Central memory CD4-positive, alpha-beta T cell (primary cell): ENCODE results near the gene HDHD3.
"Not testable (repeated sequence)": the region's sequence is repeated elsewhere in the genome, so short reads cannot be mapped to it uniquely, and the experiment has no call there.

Experiments
- DNase-seq: peaks from one replicate; pipeline ENCODE4 v3.0.0; 2022
- total RNA-seq, 3 experiments: gene quantifications; one replicate each; lab custom pipeline; 2026; lab: John Stamatoyannopoulos, UW

HDHD3 gene
- 5.4 to 11.8 (median 11.0) reads per million in 3 experiments for total RNA-seq

DNA sequence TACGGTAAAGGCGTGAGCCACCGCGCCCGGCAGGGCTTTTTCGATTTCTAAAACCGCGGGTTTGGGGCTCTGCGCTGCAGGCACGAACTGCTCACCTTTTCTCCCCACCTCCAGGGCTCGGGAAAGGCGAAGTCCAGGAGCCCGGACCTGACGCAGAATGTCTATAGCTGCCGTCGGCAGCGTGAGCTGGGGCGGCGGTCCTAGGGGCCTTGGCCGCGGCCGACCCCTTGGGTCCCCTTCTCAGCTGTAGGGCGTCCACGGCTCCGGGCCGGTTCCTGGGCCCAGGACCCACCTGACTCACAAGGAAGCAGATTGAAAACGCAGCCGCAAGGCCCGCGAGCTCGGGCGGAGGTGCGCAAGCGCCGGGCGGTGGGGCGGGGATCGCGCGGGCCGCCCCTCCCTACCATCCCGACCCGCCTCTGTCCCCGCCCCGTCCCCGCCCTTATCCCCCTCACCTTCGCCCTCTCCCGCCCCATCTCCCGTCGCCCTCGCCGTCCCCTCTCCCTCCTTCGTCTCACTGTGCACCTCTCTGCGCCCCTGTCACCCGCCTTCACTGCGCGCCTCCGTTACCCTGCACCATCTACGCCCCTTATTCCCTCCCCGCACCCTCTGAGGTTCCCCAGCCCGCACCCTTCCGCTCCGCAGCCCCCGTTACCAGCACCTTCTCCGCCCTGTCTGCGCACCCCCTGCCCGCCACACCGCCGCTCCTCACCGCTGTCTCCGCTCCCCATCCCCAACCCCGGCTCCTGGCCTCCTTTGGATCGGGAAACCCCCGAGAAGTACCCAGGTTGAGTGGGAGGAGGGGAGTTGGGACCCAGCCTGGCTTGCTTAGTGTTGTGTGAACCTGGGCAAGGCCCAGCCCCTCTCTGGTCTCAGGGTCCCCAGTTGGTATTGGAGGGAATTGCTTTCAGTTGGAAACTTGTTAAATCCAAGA is at the start of gene HDHD3:
HDHD3 (minus strand) TSS at position 353 of the 934 bp plus-strand sequence. CDS start 2,632 bp downstream, outside the sequence.
- DNase-seq: peak; percentile 82

- DNase-seq: no peak
Observed at GRCh38 chr9:113425072-113425471, 48.3 kb upstream of the HDHD3 start.

DNA sequence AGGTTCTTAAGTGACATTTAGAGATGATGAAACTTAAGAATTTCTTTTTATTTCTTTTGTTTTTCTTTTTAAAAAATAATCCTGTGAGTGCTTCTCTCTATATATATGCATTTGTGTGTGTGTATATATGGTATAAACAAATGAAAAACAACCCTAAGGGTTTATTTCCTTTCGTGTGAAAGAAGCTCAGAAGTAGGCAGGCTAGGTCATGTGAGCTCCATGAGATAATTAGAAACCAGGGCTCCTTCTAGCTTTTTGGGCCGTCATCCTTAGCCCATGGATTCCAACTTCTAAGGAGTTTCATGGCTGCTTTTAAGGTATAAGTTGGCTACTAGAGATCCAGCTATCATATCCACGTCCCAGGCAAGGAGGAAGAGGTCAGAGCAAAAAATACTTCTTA is 44.9 kb upstream of the HDHD3 start:
- no peak for DNase-seq

GRCh38 chr9:113417370-113417769 is 40.6 kb upstream of the HDHD3 start:
- DNase-seq: no peak

- DNase-seq: no peak
Observed at GRCh38 chr9:113416149-113416721, 39.4 kb upstream of the HDHD3 start.

DNA sequence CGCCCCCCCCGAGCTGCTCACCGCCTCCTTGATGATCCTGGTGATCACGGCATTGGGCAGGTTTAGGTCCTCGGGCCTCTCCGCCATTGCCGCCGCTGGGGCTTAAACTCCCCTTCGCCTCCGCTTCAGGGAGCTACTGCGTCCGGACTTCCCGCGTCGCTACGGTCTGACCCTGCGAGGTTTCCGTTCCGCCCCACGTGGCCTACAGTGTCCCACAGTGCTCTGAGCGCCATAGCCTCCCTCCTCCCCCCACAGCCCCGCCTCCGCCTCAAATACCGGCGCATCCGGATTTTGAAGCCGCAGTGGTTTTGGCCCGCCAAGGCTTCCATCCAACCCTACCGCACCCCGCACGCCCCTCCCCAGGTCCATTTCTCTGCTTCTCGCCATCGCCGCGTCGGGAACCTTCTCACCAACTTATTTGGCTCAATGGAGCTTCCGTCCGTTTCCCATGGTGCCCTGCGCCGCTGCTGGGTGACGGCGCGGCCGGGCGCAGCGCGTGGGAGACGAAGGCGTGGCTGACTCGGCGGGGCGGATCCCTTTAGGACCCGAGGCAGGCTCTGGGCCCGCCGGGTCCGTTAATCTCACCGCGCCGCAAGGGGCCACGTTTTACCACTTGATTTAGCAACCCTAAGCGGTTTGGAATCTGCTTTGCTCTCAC is 33.5 kb upstream of the HDHD3 start, which contains the start of the genes C9orf43 and POLE3:
C9orf43 (plus strand) TSS at position 541 of the 658 bp plus-strand sequence. CDS start 2,747 bp downstream, outside the sequence.
POLE3 (minus strand) TSS at position 469 of the 658 bp plus-strand sequence; CDS start at position 87, 382 bp downstream.
- peak; percentile 94 for DNase-seq

DNA sequence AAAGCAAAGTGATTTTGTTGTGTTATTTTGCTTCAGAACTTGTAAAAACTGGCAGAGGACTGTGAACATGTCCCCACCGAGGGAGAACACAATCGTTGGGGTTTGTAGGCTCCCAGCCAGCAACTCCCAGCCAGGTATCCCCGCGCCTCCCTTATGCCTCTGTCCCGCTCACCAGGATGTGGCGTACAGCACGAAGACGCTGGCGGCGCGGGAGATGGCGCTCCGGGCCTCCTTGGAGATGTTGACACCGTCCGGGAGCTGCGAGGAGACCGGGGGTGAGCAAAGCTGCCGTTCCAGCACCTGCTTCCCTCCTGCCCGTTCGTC is 33.1 kb upstream of the HDHD3 start:
- no peak for DNase-seq

DNA sequence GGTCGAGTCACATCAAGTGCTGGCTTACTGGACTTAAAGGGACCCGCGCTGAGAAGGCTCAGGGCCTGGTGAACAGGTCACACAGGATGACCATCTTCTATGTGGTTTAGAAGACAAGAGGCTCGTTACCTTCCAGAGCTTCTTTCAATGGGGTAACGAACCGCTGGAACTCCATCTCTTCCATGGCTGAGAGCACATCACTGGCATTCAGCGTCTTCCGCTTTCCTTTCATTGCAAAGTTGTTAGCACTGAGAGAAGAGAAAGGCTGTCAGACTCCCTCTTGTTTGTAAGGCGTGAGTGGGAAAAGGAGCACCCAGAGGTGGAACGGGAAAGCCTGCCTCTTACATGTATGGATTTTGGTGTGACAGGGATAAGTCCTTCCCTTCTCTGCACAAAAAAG is 32.7 kb upstream of the HDHD3 start:
- DNase-seq: no peak

- peak; percentile 56 for DNase-seq
Observed at GRCh38 chr9:113406873-113407511, 30.2 kb upstream of the HDHD3 start.

GRCh38 chr9:113406353-113406752 is 29.6 kb upstream of the HDHD3 start:
- DNase-seq: not testable (repeated sequence)

DNA sequence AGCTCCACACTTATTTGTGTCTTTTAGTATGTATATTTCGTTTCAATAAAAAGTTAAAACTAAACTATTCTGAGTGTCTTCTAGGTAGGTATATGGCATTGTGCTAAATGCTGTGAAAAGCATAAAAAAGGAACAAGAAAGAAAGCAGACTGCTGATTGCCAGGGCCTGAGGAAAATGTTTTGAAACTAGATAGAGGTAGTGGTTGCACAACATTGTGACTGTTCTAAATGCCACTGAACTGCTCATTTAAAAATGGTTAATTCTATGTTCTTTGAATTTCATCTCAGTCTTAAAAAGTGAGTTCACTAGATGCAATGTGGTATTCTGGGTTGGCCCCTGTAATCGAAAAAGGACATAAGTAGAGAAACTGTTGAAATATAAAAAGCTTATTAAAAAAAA is 26.9 kb upstream of the HDHD3 start:
- no peak for DNase-seq

- peak; percentile 99 for DNase-seq
Observed at GRCh38 chr9:113401027-113401792, 24.4 kb upstream of the HDHD3 start, which contains the start of gene ALAD. Gene ALAD (minus strand): TSS chr9:113401284. CDS start chr9:113393559, 7,725 bp downstream.

DNA sequence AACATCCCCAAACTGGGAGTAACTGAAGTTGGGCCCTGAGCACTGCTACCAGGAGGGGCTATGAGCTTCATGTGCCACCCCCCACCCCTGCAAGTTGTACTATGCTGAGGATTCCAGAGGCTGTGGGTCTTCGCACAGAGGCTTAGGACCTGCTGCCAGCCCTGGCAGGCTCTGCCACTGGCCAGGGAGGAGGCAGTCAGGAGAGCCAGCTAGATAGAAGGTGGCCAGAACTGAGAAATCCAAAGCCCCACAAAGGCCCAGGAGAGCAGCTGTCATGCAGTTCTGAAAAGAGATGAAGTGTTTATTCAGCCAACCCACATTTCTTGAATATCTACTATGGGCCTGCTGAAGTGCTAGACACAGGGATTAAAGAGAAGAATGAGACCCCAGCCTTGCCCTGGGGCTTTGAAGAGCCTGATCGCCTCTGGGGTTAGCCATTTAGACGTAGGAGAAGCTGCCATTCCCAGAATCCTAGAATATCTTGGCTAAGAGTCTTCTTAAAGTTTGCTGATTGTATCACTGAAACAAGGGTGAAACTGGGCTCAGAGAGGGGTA is 22.9 kb upstream of the HDHD3 start:
- DNase-seq: no peak

DNA sequence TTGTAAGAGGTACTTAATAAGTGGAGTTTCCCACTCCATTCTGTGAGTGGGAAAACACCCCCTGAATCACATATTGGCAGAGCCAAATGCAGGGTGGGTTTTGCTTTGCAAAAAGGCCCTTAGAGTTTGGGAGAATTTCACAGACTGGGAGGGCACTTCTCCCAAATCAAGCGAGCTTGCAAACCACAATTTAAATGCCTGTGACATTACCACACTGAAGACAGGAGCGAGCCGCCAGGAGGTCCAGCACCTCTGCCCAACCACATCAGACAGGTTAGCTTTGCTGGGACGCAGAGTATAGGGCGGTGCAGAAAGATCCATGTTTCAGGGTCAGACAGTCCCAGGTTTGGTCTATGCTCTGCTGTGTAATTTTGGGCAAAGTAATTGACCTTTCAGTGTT is 22.0 kb upstream of the HDHD3 start:
- DNase-seq: no peak

DNA sequence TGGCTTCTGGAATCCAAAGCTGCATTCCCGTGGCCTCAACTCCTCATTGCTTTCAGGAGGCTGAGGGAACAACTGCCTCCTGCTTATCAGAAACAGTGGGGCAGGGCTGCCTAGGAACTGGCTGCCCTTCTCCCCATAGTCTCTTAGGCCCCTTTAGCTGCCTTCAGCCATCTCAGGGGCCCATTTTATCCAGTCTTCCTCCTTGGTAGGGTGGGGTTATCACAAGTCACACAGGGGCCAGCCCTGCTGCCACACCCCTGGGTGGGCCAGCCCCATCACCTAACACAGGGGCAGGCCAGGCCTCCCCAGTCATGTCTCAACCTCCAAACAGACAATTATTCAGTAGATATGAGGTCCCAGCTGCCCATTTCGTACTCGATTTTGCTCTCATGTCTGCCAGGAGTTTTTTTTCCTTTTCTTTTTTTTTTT is 20.4 kb upstream of the HDHD3 start:
- DNase-seq: no peak

GRCh38 chr9:113395000-113395861 is 18.4 kb upstream of the HDHD3 start:
- no peak for DNase-seq

DNA sequence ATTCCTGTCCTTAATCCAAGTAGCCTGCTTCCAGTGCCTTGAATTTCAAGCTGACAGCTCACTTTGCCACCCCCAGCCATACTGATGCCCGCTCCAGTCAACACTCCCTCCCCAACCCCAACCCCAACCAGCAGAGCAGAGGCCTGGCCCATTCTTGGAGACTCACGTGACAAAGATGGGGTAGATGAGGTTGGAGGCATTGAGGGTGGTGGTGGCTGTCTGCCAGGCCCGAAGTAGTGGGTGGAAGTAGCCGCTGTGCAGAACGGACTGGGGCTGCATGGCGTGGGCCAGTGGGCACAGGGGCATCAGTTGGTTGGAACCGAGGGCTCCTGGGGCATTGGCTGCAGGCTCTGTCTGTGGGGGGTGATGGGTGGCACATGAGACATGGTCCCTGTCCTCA is 16.5 kb upstream of the HDHD3 start:
- no peak for DNase-seq

DNA sequence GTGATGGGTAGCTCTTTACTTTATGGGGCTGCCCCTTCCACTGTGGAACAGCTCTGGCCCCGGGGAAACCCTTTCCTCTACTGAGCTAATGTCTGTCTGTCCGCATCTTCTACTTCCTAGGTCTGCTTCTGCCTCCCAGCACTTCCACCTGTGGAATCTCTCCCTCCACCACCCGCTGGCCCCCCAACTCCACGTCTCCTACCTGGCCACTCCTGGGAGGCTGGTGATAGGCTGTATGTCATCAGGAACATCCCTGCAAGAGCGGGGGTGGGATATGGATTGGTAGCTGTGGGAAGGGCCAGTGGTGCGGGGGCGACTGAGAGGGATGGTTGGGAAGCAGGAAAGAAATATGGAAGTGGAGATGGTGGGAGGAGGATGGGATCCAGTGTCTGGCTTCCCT is 15.1 kb upstream of the HDHD3 start:
- DNase-seq: no peak

DNA sequence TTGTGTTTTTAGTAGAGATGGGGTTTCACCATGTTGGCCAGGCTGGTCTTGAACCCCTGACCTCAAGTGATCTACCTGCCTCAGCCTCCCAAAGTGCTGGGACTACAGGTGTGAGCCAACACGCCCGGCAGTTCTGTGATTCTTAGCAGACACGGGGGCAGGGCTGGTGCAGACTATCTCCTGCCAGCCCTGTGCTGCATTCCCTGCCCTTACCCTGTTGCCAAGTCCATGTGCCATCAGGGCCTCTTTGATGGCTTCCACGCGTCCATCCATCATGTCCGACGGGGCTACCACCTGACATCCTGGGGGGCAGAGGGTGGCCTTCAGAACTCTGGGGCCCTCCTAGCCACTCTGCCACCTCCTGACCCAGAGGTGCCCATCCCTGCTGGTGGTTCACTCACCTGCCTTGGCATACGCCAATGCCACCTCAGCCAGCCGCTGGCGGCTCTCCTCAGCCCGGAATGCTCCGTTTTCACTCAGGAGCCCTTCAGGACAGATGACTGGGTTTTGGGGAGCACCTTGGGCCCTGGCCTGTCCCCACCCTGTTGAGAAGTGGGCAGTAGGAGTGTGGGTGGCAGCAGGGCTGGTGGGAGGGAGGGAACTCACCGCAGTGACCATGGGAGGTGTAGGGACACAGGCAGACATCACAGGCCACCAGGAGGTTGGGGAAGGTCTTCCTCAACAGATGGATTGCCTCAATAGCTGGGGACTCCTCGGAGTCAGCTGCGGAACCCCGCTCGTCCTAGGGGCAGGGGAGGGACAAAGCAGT is 13.6 kb upstream of the HDHD3 start:
- DNase-seq: no peak

- DNase-seq: no peak
Observed at GRCh38 chr9:113389451-113389850, 12.7 kb upstream of the HDHD3 start.
